SK-N-MC (cell line): ENCODE measurements around the gene TSFM.

Experiments used
- EZH2 ChIP-seq: fragments of 200-600 bp; sonication (generic); IDR thresholded peaks from one replicate; pipeline ENCODE4 v1.6.1; 2017; ENCODE audit warnings: antibody characterized with exemption
- POLR2AphosphoS5 ChIP-seq: IDR thresholded peaks from 2 replicates; pipeline ENCODE4 v1.6.1; 2012; ENCODE audit warnings: mild to moderate bottlenecking, low read depth, low read length, borderline replicate concordance

GRCh38 chr12:57816855-57817151, 34.2 kb downstream of the TSFM start:
- no peak for TF ChIP-seq POLR2AphosphoS5
- no peak for TF ChIP-seq EZH2
